HG03025 (cell line): ENCODE measurements around the gene SBF2.

Experiments
- ATAC-seq: cut with Tn5 transposase; IDR thresholded peaks from one replicate; pipeline ENCODE4 v1.9.1; 2021; ENCODE audit warnings: mild to moderate bottlenecking, moderate library complexity; ENCODE audit not compliant: unreplicated experiment, low FRiP score

The SBF2 gene

GRCh38 chr11:9875862-9876261 is 418.2 kb downstream of the SBF2 start:
- ATAC-seq: no peak

DNA sequence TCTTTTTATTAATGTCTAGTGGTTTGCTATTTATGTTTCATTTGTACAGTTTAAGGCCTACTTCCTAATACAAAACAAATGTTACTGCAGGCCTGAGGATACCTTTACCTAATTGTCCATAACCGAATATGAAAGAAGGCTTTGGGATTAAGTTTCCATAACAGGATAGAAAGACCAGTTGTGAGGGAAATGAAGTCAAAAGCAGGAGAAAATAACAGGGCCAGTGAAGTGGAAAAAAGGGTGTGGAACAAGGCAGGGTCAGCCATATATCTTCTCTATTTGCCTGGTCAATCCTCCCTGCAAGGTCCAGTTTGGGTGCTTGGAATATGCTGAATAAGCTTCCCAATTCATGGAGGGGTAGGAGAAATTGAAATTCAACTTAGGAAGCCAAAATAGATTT is 418.6 kb downstream of the SBF2 start:
- no peak for ATAC-seq

GRCh38 chr11:9874466-9874865 is 419.6 kb downstream of the SBF2 start:
- no peak for ATAC-seq

DNA sequence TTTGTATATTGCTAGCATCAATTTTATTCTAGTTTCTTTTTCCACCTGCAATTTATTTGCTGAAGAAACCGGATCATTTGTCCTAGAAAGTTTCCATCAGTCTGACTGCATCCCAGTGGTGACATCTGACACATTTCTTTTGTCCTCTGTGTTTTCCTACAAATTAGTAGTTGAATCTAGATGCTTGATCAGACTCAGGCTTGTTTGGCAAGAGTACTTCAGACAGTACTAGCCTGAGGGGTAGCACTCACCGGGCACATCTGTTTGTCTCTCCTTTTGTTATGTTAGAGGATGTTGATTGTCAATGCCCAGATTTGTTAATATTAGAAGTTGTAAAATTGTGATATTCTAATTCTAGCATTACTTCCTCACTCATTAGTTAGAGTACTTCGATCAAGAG is 425.4 kb downstream of the SBF2 start:
- no peak for ATAC-seq

DNA sequence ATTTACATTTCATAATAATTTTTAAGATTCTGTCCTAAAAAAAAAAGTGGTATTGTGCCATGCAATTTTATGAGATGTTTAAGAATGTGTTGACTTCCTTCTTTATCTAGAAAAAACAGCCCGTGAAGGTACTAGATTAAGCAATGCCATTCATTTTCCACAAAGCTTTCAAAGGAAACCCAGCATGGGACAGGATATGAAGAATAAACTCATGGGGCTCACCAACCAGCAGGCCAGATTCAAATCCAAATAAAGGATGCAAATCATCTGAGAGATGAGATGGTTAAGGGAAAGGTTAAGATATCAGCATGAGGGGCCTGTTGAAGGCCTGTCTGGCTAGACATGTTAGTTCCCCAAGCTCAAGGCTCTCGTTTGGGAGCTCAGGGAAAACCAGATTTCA is 431.0 kb downstream of the SBF2 start:
- ATAC-seq: no peak

- ATAC-seq: no peak
Observed at GRCh38 chr11:9861860-9862725, 431.9 kb downstream of the SBF2 start.

GRCh38 chr11:9859554-9860305 is 434.3 kb downstream of the SBF2 start:
- ATAC-seq: no peak

DNA sequence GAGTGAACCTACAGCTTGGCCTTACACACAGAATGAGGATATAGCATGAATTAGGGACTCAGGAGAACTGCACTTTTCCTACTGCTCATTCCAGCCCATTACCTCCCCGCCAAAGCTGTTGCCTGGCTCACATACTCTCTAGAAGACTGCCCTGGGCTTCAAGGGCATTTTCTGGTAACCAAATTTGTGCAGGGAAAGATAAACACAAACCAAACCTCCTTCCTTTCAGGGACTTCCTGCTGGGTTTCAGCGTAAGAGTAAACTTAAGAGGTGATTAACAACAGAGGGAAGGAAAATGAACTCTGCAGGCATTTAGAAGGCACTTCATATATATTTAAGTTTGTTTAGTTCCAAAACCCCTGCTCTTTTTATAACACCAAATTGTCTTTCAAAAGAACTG is 435.2 kb downstream of the SBF2 start:
- ATAC-seq: no peak

GRCh38 chr11:9858218-9858617 is 435.8 kb downstream of the SBF2 start:
- ATAC-seq: no peak

- ATAC-seq: no peak
Observed at GRCh38 chr11:9855579-9856287, 438.3 kb downstream of the SBF2 start.

GRCh38 chr11:9853929-9854552 is 440.0 kb downstream of the SBF2 start:
- ATAC-seq: no peak

- ATAC-seq: no peak
Observed at GRCh38 chr11:9852465-9852864, 441.6 kb downstream of the SBF2 start.

- ATAC-seq: no peak
Observed at GRCh38 chr11:9851366-9851765, 442.7 kb downstream of the SBF2 start.

DNA sequence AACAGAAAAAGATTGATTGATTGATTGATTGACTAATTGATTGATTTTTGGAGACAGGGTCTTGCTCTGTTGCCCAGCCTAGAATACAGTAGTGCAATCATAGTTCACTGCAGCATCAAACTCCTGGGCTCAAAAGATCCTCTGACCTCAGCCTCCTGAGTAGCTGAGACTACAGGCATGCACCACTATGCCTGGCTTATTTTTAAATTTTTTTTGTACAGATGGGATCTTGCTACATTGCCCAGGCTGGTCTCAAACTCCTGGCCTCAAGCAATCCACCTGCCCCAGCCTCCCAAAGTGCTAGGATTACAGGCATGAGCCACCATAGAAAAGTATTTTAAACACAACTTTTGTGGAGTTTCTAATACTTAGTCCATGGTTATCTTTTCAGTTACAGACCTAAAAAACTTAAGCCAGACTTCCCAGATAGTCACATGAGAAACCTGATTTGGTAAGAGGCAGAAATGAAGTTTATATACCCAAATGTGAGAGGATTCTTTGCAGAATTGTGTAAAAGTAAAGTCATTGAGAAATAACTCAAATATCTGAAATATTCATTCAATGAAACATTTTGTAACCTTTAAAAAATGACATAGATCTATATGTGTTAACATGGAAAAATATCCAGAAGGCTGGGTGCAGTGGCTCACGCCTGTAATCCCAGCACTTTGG is 443.7 kb downstream of the SBF2 start:
- no peak for ATAC-seq

- ATAC-seq: no peak
Observed at GRCh38 chr11:9849389-9849788, 444.6 kb downstream of the SBF2 start.

GRCh38 chr11:9847636-9848035 is 446.4 kb downstream of the SBF2 start:
- ATAC-seq: no peak

GRCh38 chr11:9842923-9843322 is 451.1 kb downstream of the SBF2 start:
- ATAC-seq: no peak

DNA sequence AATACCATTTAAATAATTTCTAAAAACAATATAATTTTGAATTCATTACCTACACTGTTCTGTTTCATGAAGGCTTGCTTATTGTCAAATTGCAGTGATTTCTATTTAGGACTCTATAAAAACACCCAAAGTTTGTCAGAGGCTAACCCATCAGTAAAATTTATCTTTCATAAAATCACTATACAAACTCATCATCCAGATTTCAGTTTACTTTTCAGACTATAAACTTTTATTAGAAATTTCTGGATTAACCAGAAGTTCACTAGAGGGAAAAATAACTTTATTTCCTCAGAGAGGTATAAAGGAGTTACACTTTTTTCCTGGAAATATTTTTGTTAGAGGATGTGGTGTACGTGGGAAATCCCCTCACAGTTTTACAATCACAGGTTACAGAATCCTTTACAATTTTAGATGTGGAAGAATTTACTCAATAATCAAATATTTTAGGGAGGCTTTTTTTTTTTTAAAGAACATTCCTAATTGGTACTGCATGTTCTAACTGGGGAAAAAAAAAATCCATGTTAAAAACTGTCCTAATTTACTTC is 453.5 kb downstream of the SBF2 start:
- ATAC-seq: no peak

DNA sequence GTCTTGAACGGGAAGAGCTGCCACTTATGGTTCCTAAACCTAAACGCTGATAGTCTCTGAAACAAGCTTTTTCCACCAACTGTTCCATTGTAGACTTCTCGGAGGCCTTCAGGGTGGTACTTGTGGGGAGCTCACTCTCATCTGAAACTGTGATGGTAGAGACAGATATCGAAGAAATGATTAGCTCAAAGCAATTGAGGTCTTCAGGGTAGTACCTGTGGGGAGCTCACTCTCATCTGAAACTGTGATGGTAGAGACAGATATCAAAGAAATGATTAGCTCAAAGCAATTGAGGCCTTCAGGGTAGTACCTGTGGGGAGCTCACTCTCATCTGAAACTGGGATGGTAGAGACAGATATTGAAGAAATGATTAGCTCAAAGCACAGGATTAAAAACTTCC is 454.5 kb downstream of the SBF2 start:
- ATAC-seq: no peak

GRCh38 chr11:9838961-9839360 is 455.1 kb downstream of the SBF2 start:
- no peak for ATAC-seq
